Measurements from ENCODE around the gene ST3GAL6.

DNA sequence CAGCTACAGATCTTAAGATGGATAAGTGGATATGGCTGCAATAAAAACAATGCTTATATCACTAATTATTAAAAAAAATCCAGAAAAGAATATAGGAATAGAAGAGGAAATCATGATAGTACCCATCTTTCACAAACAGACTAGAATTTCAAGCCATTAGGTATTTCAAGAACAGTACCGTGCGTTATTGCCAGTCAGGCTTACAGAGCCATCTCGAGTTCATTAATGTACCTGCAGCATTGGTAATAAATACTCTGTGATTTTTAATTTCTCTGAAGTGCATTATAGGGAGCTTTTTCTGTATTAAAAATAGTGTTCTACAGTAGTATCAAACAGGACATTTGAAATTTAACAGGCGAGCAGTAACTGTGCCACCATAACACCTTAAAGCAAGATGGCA, 35.7 kb downstream of the ST3GAL6 start:
- TF ChIP-seq CTCF (conservative IDR thresholded peaks at IDR 0.05; ENCODE audit: low read depth, low read length) (no peak), RAD21 (IDR thresholded peaks at IDR 0.05; ENCODE audit: low read length) (no peak), POLR2A (IDR thresholded peaks at IDR 0.05; ENCODE audit: low read depth, low read length) (no peak)

Measured in IMR-90 (cell line).